Activated T-helper 1 cell treated with anti-CD3 and anti-CD28 coated beads, Interleukin-12 subunit alpha, Interleukin-12 subunit beta, Interleukin-2, Interleukin-4 antibody, amounts not matched to agents 30 ng/mL and 10 ng/mL and 1 ng/mL, durations not matched to agents 14 hours and 24 hours and 36 hours (primary cell): ENCODE measurements around the gene C6orf89. TPM values are rescaled to one million over a fixed set of nuclear protein-coding genes. Genes with fewer than 3 reads are reported as not detected.
"Not testable (repeated sequence)": the region's sequence is repeated elsewhere in the genome, so short reads cannot be mapped to it uniquely, and the experiment has no call there.

Experiments used
- DNase-seq: peaks from one replicate; pipeline ENCODE4 v3.0.0; 2021; ENCODE audit warnings: low spot score
- H3K27ac Mint-ChIP-seq: one replicate; pipeline ENCODE4 v1.8.0; 2021; ENCODE audit warnings: mild to moderate bottlenecking, mixed read lengths
- H3K27me3 Mint-ChIP-seq: one replicate; pipeline ENCODE4 v1.8.0; 2022; ENCODE audit warnings: mild to moderate bottlenecking, moderate library complexity, mixed read lengths; ENCODE audit not compliant: insufficient read depth
- H3K36me3 Mint-ChIP-seq: one replicate; pipeline ENCODE4 v1.8.0; 2021; ENCODE audit warnings: low read depth, mixed read lengths
- H3K4me1 Mint-ChIP-seq: one replicate; pipeline ENCODE4 v1.8.0; 2021; ENCODE audit warnings: low read depth, mixed read lengths
- H3K4me3 Mint-ChIP-seq: one replicate; pipeline ENCODE4 v1.8.0; 2021; ENCODE audit warnings: mild to moderate bottlenecking, moderate library complexity, mixed read lengths
- H3K9me3 Mint-ChIP-seq: one replicate; pipeline ENCODE4 v1.8.0; 2021; ENCODE audit warnings: mixed read lengths
- intact Hi-C: fragments of 100-400 bp; cut with micrococcal nuclease; formaldehyde crosslinking; loops from one replicate; pipeline ENCODE4 v1.15.1; 2024
- total RNA-seq: library from RNA; stranded (reverse); gene quantifications from 2 replicates; pipeline ENCODE4 v1.2.3, GENCODE V29; 2022

Gene C6orf89
- total RNA-seq, 1 donor from 2014 or later, result 31.5 TPM

DNA sequence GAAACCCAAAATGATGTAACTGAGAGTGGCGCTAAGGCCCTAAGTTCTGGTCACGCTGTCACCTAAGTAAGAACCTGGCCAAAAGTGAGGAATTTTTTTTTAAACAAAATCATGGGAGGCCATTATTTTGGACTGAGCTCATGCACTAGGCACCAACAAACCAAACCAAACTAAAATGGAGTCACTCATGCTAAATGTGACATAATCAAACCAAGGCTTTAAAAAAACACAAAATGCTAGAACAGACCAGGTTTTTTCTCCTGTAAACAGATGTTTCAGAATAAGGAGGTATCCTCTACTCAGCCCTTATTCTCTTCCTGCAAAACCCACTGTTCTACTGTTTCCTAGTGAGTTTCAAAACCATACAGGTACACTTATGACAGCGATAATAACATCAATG lies 1.1 kb upstream of the C6orf89 start:
- peaks cover 4% of the 10 kb centered on the region for H3K36me3 Mint-ChIP-seq
- intact Hi-C loops, result loop anchor here (1.0 to 2.0 kb wide), 10 partner anchors 9 to 326 kb away; partner anchors contain the start of gene MTCH1
- no peaks in the 10 kb centered on the region for H3K27me3 Mint-ChIP-seq
- H3K4me1 Mint-ChIP-seq, result peaks cover 37% of the 10 kb centered on the region
- DNase-seq, result no peak
- no peak overlapping the region for H3K4me3 Mint-ChIP-seq
- no peaks in the 10 kb centered on the region for H3K9me3 Mint-ChIP-seq
- no peak overlapping the region for H3K27ac Mint-ChIP-seq

- peak overlapping the region; percentile 56 for H3K27ac Mint-ChIP-seq
- no peaks in the 10 kb centered on the region for H3K9me3 Mint-ChIP-seq
- peak overlapping the region; percentile 91 for H3K4me3 Mint-ChIP-seq
- peaks cover 37% of the 10 kb centered on the region for H3K4me1 Mint-ChIP-seq
- no peak for DNase-seq
- intact Hi-C loops, result no loop called here
- H3K27me3 Mint-ChIP-seq, result no peaks in the 10 kb centered on the region
- peaks cover 6% of the 10 kb centered on the region for H3K36me3 Mint-ChIP-seq
Measured at GRCh38 chr6:36886950-36887618, 1.3 kb downstream of the C6orf89 start.

- Mint-ChIP-seq H3K4me3 (peak overlapping the region; percentile 91), H3K27me3 (no peaks in the 10 kb centered on the region), H3K4me1 (peaks cover 37% of the 10 kb centered on the region), H3K36me3 (peaks cover 6% of the 10 kb centered on the region), H3K9me3 (no peaks in the 10 kb centered on the region), H3K27ac (no peak overlapping the region)
- intact Hi-C loops, result no loop called here
- no peak for DNase-seq
Measured at GRCh38 chr6:36888115-36888643, 2.4 kb downstream of the C6orf89 start.

DNA sequence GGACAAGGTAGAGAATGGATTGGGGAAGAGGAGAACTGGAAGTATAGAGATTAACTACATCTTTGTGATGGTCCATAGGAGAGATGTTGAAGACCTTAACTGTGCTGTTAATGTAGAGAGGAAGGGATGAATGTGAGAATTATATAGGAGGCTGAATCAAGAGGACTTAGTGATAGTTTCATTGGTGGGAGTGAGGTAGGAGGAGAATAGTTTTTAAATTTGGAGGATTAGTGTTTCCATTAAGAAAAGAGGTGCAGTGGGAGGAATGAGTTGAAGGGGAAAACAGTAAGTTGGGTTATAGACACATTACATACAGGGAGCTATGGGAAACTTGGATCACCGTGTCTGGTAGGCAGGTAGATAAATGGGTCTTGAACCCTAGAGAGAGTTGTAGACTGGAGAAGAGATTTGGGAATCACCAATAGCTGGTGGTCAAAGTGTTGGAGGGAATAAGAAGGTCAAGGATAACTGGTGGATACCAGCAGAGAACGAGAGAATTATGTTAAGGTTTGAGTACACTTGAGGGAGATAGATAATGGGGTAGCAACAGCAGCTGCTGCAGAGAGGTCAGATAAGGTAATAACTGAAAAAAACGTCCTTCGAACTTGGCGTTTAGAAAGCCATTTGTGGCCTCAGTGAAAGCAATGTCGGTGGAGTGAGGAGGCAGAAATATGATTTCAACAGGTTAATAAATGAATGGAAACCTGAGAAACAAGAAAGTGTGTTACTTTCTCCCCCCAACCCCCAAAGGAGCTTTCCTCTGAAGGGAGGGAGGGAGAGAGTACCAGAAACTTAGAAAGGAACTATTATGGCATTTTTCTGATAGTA lies 3.1 kb downstream of the C6orf89 start:
- Mint-ChIP-seq H3K4me3 (no peak overlapping the region), H3K4me1 (peaks cover 37% of the 10 kb centered on the region), H3K27me3 (no peaks in the 10 kb centered on the region), H3K27ac (peak overlapping the region; percentile 4), H3K9me3 (no peaks in the 10 kb centered on the region), H3K36me3 (peaks cover 6% of the 10 kb centered on the region)
- DNase-seq, result no peak
- intact Hi-C loops, result no loop called here

DNA sequence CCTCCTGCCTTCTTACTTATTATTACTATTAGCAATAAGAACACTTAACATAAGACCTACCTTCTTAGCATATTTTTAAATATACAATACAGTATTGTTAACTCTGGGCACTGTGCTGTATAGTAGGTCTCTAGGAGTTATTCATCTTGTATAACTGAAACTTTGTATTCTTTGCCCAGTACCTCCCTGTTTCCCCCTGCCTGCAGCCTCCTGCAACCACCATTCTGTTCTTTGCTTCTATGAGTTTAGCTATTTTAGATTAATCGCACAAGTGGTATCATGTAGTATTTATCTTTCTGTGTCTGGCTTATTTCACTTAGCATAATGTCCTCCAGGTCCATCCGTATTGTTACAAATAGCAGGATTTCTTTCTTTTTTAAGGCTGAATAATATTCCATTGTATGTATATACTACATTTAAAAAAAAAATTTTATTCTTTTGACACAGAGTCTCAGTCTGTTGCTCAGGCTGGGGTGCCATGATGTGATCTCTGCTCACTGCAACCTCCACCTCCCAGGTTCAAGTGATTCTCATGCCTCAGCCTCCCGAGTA lies 4.4 kb downstream of the C6orf89 start:
- H3K4me1 Mint-ChIP-seq, result peaks cover 36% of the 10 kb centered on the region

DNA sequence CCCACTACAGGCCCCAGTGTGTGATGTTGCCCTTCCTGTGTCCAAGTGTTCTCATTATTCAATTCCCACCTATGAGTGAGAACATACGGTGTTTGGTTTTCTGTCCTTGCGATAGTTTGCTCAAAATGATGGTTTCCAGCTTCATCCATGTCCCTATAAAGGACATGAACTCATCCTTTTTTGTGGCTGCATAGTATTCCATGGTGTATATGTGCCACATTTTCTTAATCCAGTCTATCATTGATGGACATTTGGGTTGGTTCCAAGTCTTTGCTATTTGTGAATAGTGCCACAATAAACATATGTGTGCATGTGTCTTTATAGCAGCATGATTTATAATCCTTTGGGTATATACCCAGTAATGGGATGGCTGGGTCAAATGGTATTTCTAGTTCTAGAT lies 5.4 kb downstream of the C6orf89 start:
- H3K27me3 Mint-ChIP-seq, H3K9me3 Mint-ChIP-seq, H3K27ac Mint-ChIP-seq, H3K4me3 Mint-ChIP-seq, intact Hi-C loops, DNase-seq: not testable (repeated sequence)
- H3K36me3 Mint-ChIP-seq, result peaks cover 22% of the 10 kb centered on the region
- H3K4me1 Mint-ChIP-seq, result peaks cover 29% of the 10 kb centered on the region

More for the DNA sequence above, 4.4 kb downstream of the C6orf89 start:
- DNase-seq, result no peak
- Mint-ChIP-seq H3K4me3 (no peak overlapping the region), H3K27me3 (no peaks in the 10 kb centered on the region), H3K9me3 (no peaks in the 10 kb centered on the region), H3K27ac (no peak overlapping the region), H3K36me3 (peaks cover 14% of the 10 kb centered on the region)
- intact Hi-C loops, result no loop called here

- Mint-ChIP-seq H3K36me3 (peaks cover 29% of the 10 kb centered on the region), H3K9me3 (no peaks in the 10 kb centered on the region), H3K27ac (no peak overlapping the region), H3K4me3 (no peak overlapping the region), H3K27me3 (no peaks in the 10 kb centered on the region), H3K4me1 (peaks cover 7% of the 10 kb centered on the region)
- intact Hi-C loops, result no loop called here
- no peak for DNase-seq
Measured at GRCh38 chr6:36893976-36894932, 8.5 kb downstream of the C6orf89 start.

GRCh38 chr6:36897609-36898008 lies 11.9 kb downstream of the C6orf89 start:
- intact Hi-C loops, result loop anchor here (1.0 kb wide), 2 partner anchors 82 to 121 kb away; no protein-coding TSS in a partner anchor
- Mint-ChIP-seq H3K4me1 (peaks cover 7% of the 10 kb centered on the region), H3K27ac (no peak overlapping the region), H3K36me3 (peaks cover 38% of the 10 kb centered on the region), H3K4me3 (no peak overlapping the region), H3K27me3 (no peaks in the 10 kb centered on the region), H3K9me3 (no peaks in the 10 kb centered on the region)
- DNase-seq, result no peak

GRCh38 chr6:36904114-36904513 lies 18.4 kb downstream of the C6orf89 start:
- Mint-ChIP-seq H3K36me3 (peaks cover 38% of the 10 kb centered on the region), H3K4me3 (no peak overlapping the region), H3K27ac (no peak overlapping the region), H3K27me3 (no peaks in the 10 kb centered on the region), H3K9me3 (no peaks in the 10 kb centered on the region), H3K4me1 (peaks cover 32% of the 10 kb centered on the region)
- no peak for DNase-seq
- intact Hi-C loops, result no loop called here

- Mint-ChIP-seq H3K36me3 (peaks cover 33% of the 10 kb centered on the region), H3K4me1 (peaks cover 28% of the 10 kb centered on the region), H3K4me3 (no peak overlapping the region), H3K27me3 (no peaks in the 10 kb centered on the region), H3K27ac (no peak overlapping the region), H3K9me3 (no peaks in the 10 kb centered on the region)
- intact Hi-C loops, result no loop called here
- no peak for DNase-seq
Measured at GRCh38 chr6:36904851-36905393, 19.2 kb downstream of the C6orf89 start.

DNA sequence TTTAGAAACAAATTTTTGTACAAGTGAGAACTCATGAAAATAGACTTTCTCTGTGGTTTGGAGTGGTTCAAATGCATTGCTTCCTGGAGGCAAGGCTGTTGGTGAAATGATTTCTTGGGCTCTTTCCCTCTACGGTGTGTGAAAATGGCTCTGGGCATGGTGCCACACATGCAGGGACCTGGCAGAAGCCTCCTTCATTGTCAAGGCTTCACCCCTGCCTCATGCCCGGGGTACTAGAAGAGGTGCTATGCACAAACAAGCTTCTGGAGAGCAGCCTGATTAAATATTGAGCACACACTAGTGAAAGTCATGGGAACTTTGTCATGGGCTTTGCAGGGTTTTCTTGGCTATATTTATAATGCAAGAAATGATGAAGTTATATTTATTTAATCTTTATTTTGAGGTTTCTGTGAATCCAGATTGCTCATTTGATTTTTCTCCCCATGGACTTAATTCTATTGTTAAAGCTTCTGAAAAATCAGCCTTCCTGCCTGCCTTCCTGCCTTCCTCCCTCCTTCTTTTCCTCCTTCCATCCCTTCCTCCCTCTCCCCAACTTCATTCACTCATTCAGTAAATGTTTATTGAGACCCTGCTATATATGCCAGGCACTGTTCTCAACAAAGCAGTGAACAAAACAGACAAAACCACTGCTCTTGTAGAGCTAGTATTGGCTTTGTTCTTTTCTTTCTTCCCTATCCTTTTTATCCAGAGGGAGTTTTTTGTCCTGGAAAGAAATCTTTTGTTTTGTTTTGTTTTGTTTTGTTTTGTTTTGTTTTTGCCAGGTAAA lies 21.0 kb downstream of the C6orf89 start:
- Mint-ChIP-seq H3K27me3 (no peaks in the 10 kb centered on the region), H3K4me1 (peaks cover 31% of the 10 kb centered on the region), H3K9me3 (no peaks in the 10 kb centered on the region), H3K27ac (peak overlapping the region; percentile 35), H3K4me3 (no peak overlapping the region), H3K36me3 (peaks cover 33% of the 10 kb centered on the region)
- DNase-seq, result no peak
- intact Hi-C loops, result no loop called here
